ENCODE results near the gene DCUN1D4.

- TF ChIP-seq CTCF (IDR thresholded peaks at IDR 0.05; ENCODE audit: low read depth, low read length, poor library complexity, severe bottlenecking) (no peak), EZH2phosphoT487 (IDR thresholded peaks at IDR 0.05; ENCODE audit: borderline replicate concordance, low read length) (no peak)
Observed at GRCh38 chr4:51884606-51885005, 41.7 kb downstream of the DCUN1D4 start.
